ENCODE data around the gene DDHD1.
"Not testable (repeated sequence)": the region's sequence is repeated elsewhere in the genome, so short reads cannot be mapped to it uniquely, and the experiment has no call there.

DDHD1 gene

GRCh38 chr14:53103636-53104340 is 49.3 kb downstream of the DDHD1 start:
- DNase-seq, result no peak

GRCh38 chr14:53093206-53093605 is 59.9 kb downstream of the DDHD1 start:
- no peak for DNase-seq

- DNase-seq, result no peak
Observed at GRCh38 chr14:53090853-53091252, 62.3 kb downstream of the DDHD1 start.

GRCh38 chr14:53084954-53085353 is 68.2 kb downstream of the DDHD1 start:
- DNase-seq, result not testable (repeated sequence)

- DNase-seq, result no peak
Observed at GRCh38 chr14:53064475-53064874, 88.6 kb downstream of the DDHD1 start.

GRCh38 chr14:53062856-53063255 is 90.3 kb downstream of the DDHD1 start:
- DNase-seq, result no peak

GRCh38 chr14:53060046-53060445 is 93.1 kb downstream of the DDHD1 start:
- DNase-seq, result peak in 1 of 2 experiments; percentile 4

- peak; percentile 37 to 71 for DNase-seq
Observed at GRCh38 chr14:53055003-53055402, 98.1 kb downstream of the DDHD1 start.

GRCh38 chr14:53054457-53054856 is 98.7 kb downstream of the DDHD1 start:
- DNase-seq, result no peak

GRCh38 chr14:53048631-53049030 is 104.5 kb downstream of the DDHD1 start:
- no peak for DNase-seq

GRCh38 chr14:53047307-53048069 is 105.6 kb downstream of the DDHD1 start:
- DNase-seq, result no peak

GRCh38 chr14:53044486-53044885 is 108.6 kb downstream of the DDHD1 start:
- DNase-seq, result no peak

- no peak for DNase-seq
Observed at GRCh38 chr14:53043027-53043581, 110.0 kb downstream of the DDHD1 start.

GRCh38 chr14:53042480-53042879 is 110.6 kb downstream of the DDHD1 start:
- no peak for DNase-seq

- no peak for DNase-seq
Observed at GRCh38 chr14:53041067-53041466, 112.1 kb downstream of the DDHD1 start.

- no peak for DNase-seq
Observed at GRCh38 chr14:53038629-53039028, 114.5 kb downstream of the DDHD1 start.

GRCh38 chr14:53037016-53037415 is 116.1 kb downstream of the DDHD1 start:
- DNase-seq, result no peak

GRCh38 chr14:53035336-53036210 is 117.5 kb downstream of the DDHD1 start:
- DNase-seq, result no peak

- DNase-seq, result no peak
Observed at GRCh38 chr14:53034688-53035230, 118.4 kb downstream of the DDHD1 start.

- no peak for DNase-seq
Observed at GRCh38 chr14:53034036-53034435, 119.1 kb downstream of the DDHD1 start.

GRCh38 chr14:53032838-53033390 is 120.2 kb downstream of the DDHD1 start:
- DNase-seq, result no peak

GRCh38 chr14:53032161-53032803 is 120.8 kb downstream of the DDHD1 start:
- no peak for DNase-seq

All from Kasumi-1 (cell line).